NCI-H2081 (cell line): ENCODE results near the gene MRPS17.
A peak's percentile ranks its signal among the peaks of the same experiment; 100 is the strongest.
"Not testable (repeated sequence)": the region's sequence is repeated elsewhere in the genome, so short reads cannot be mapped to it uniquely, and the experiment has no call there.

ENCODE experiments used
- DNase-seq, 2 experiments: peaks; one replicate each; lab custom pipeline; 2025; lab: John Stamatoyannopoulos, UW

MRPS17 gene

DNA sequence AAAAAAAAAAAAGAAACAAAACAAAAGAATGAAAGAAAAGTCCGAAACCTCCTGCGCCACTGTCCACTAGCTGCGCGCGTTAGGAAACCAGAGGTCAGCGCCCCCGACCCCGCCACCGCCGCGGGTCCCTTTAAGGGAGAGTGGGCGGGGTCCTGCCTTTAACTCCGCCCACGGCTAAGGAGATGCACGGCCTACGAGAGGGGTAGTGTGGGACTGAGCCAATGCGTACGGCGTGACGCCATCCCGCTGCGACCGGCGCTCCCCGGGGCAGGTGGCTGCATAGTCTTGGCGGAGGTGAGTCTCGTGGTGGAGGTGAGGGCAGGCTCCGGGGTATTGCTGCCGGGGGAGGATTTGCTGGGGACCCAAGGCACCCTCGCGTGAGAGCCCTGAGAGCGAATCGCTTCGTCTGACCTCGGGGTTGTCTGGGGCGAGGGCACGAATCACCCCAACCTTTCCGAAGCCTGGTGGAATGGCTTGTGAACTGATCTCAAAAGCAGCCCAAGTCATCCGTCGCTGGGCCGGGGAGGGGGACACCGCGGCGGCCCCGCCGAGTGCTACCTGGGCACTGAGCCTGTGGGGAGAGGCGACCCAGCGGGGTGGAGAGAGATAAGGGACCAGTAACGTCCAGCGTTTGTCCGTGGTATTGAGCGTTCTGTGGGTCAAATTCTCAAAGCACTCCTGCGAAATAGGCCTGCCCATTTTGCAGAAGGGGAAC lies at the start of gene MRPS17:
MRPS17 (plus strand) TSS at position 241 of the 715 bp plus-strand sequence. CDS start 1,319 bp downstream, outside the sequence.
- peak; percentile 93 to 94 for DNase-seq

GRCh38 chr7:55903985-55904759 lies 47.5 kb upstream of the MRPS17 start:
- no peak for DNase-seq

DNA sequence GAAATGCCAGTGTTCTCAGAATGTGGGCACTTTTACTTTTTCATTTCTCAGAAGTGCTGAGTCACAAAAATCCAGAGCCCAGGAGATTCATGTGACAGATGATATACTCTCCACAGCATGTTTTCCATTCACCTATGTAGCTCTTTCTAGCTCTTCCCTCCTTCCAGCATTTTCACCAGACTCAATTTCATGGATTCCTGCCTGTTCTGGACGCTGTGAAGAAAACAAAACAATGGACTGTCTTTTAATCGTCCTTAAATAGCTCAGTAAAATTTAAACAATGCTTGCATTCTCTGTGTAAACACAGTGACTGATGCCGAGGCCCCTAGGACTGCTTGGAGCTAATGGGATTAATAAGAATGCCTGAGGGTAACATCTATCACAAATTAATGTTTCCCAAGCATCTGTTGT lies 38.9 kb upstream of the MRPS17 start:
- no peak for DNase-seq

- DNase-seq: no peak
These were observed 33.9 kb upstream of the MRPS17 start for GRCh38 chr7:55917771-55918170.

GRCh38 chr7:55928006-55928767 lies 23.5 kb upstream of the MRPS17 start:
- DNase-seq: no peak

- DNase-seq: no peak
These were observed 20.1 kb upstream of the MRPS17 start for GRCh38 chr7:55931421-55932151.

- no peak for DNase-seq
These were observed 12.1 kb upstream of the MRPS17 start for GRCh38 chr7:55939514-55940123.

- no peak for DNase-seq
These were observed 5.1 kb upstream of the MRPS17 start for GRCh38 chr7:55946545-55946944.

GRCh38 chr7:55952352-55952671 lies 635 bp downstream of the MRPS17 start:
- DNase-seq: not testable (repeated sequence)

DNA sequence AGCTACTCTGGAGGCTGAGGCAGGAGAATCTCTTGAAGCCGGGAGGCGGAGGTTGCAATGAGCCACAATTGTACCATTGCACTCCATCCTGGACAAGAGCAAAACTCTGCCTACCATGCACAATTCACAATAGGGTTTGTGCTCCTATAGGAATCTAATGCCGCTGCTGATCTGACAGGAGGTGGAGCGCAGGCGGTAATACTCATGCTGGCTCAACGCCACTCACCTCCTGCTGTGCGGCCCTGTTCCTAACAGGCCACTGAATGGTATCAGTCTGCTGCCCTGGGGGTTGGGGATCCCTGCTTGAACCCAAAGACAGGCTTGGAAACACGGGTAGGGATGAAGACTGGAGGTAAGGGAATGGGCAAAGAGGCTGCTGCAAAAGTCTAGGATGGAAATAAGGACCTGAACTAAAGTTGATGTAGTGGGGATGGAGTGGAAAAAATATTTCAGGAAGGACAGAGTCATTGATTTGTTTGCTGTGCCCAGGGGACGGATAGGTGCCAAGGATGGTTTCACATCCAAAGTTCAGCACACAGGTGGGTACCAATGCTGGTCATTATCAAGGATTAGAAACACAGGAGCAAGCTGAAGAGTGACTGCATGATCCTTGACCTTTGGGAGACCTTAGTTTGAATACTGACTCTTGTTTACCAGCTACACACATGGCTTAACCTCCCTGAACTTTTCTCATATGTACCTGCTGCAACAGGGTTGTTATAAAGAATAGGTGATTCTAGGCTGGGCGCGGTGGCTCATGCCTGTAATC lies 2.2 kb downstream of the MRPS17 start:
- no peak for DNase-seq

GRCh38 chr7:55957190-55957589 lies 5.5 kb downstream of the MRPS17 start:
- DNase-seq: no peak

DNA sequence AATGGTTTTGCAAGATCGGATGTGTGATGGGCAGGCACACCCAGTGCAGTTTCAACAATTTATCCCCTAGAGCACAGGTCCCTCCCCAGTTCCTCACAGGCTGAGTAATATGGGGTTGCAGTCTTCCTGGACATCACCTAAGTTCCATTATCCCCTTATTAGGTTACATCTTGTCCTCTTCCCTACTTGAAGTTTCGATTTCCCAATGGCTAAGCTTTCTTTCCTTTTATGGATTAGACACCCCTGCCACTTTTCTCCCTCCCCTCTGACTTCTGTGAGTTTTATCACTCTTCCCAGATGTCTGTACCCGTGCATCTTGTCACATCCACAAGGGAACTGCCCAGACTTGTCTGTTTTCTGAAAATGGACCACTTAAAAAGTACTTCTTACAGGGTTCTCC lies 10.3 kb downstream of the MRPS17 start:
- DNase-seq: no peak

DNA sequence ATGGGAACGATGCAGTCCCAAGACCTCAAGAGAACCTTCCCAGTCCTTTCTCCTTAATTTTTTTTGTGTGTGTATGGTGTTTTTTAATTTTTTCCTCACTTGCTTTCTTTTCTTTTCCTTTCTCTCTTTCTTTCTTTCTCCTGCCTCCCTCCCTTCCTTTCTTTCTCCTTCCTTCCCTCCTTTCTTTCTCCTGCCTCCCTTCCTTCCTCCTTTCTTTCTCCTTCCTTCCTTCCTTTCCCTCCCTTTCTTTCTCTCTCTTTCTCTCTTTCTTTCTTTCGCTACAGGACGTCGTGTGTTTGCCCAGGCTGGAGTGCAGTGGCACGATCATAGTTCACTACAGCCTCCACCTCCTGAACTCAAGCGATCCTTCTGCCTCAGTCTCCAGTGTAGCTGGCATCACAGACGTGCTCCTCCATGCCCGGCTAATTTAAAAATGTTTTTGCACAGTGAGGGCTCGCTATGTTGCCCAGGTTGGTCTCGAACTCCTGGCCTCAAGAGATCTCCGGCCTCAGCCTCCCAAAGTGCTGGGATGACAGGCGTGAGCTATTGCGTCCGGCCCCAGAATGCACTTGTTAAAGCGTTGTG lies 12.0 kb downstream of the MRPS17 start:
- no peak for DNase-seq

DNA sequence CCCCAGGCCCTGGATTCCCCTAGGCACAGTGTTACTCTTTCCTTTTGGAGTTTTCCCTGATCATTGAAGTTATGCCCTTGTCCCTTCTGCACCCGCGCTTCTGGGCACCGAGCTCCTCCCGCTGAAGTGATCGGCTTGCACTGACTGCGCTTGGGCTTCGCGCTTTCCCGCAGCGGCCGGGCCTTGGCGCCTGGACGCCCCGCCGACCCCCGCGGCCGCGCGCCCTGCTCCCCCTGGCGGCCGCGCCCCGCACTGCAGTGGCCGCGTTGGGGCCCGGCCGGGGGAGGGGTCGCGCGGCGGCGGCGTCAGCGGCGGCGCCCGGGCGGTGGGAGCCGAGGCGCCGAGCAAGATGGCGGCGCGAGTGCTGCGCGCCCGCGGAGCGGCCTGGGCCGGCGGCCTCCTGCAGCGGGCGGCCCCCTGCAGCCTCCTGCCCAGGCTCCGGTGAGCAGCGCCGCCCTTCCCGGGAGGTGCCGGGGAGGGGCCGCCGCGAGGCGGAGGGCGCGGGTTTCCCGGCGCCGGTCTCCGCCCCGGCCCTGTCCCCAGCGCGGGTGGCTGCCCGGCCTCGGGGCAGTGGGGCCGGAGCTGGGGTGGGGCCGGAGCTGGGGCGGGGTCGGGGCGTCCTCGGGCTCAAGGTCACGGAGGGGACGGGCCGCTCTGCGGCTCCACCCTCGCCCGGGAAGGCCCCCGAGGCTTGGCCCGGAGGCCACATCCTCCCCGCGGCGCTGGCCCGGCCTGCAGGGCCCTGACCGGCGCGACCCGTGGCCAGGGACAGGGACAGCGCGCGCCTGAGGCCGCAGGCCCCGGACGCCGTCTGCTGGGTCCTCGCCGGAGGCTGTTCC lies 12.8 kb downstream of the MRPS17 start, which contains the start of gene NIPSNAP2:
NIPSNAP2 (plus strand) TSS at position 325 of the 839 bp plus-strand sequence; CDS start at position 350, 25 bp downstream.
- peak; percentile 57 to 77 for DNase-seq

- no peak for DNase-seq
These were observed 13.4 kb downstream of the MRPS17 start for GRCh38 chr7:55965100-55965470.

GRCh38 chr7:55965805-55966421 lies 14.2 kb downstream of the MRPS17 start:
- no peak for DNase-seq

DNA sequence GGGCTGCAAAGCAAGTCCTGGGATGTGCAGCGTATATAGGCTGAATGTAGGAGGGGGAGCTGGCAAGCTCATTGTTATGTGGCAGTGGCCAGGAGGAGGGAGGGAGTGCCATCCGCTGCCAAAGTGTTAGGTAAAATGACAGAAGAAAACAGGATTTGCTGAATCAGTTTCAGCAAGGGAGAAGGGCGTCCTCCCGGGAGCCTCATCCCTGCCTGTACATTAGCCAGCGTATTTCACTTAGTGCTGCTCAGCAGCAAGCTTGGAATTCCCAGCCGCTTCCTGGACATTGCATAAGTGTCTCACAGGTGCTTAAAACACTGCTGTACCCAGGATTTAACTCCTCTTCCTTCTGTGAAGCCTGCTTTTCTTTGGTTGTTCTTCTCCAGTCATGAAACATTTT lies 15.2 kb downstream of the MRPS17 start:
- no peak for DNase-seq

GRCh38 chr7:55969391-55969790 lies 17.7 kb downstream of the MRPS17 start:
- DNase-seq: no peak

DNA sequence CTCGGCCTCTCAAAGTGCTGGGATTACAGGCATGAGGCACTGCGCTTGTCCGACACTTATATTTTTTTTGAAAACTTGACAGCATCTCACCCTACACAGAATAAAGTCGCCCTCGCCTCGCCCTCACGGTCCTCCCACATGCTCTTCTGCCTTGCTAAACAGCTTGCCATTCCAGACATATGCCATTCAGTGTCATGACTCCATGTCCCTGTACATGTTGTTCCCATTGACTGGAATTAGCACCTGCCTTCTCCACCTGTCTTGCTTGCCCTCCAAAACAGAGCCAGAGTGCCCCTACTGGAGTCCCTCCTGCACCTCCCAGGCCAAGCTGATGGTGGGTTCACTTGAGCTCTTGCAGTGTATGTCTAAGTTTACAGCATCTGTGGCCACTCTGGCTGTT lies 18.9 kb downstream of the MRPS17 start:
- DNase-seq: no peak
